NCI-H1092 treated with DMSO at 0.1 percent for 48 hours (cell line): ENCODE results near the gene CFAP97.

ENCODE experiments used
- DNase-seq: peaks from one replicate; lab custom pipeline; 2025; lab: John Stamatoyannopoulos, UW

The CFAP97 gene

GRCh38 chr4:185109736-185110135 lies 94.1 kb downstream of the CFAP97 start:
- no peak for DNase-seq
